GM19023 (cell line): ENCODE data around the gene IMPA2.
"Not testable (repeated sequence)": the region's sequence is repeated elsewhere in the genome, so short reads cannot be mapped to it uniquely, and the experiment has no call there.

Source experiments
- ATAC-seq: cut with Tn5 transposase; IDR thresholded peaks from one replicate; pipeline ENCODE4 v1.9.1; 2021; ENCODE audit warnings: mild to moderate bottlenecking, moderate library complexity; ENCODE audit not compliant: unreplicated experiment

Gene IMPA2

DNA sequence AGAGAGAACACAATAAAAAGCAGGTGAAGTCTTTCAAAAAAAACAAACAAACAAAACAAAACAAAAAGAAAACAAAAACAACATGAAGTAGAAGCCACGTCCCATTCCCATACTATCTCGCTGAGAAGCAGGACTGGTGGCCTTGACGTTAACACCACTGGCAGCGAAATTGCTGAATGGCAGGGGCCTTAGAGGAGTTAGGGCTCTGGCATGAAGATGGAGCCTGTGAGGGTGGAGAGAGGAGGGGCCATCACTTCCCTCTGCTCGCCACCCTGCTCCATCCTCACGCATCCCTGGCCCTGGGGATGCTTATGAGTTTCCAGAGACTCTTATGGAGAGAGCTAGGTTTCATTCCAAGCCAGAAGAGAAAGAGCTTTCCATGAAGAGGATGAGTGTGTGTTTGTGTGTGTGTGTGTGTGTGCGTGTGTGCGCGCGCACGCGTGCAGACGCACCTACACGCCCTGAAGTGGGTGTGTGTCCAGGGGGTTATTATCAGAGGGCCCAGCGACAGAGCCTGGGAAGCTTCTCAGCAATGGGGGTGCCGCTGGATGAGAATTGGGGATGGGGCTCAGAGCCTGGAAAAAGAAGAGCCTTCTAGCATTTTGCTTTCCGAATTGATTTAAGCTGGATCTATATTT is 20.4 kb upstream of the IMPA2 start:
- ATAC-seq: no peak

DNA sequence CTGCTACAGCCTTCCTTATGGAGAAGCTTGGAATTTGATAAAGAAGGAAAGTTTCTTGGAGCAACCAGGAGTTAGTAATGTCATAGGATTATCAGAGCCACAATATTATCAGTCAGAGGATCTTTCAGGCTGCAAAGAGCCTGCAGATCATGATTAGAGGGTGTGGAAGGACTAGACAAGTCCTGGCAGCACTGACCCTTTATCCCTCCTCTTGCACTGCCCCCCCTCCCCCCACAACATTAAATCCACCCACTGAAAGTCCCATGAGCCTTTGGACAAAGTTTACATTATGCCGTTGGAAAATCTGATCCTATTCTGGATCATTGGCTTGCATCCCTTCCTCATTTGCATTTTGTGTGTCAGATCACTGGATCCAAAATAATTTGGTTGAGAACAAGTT is 18.7 kb upstream of the IMPA2 start:
- no peak for ATAC-seq

DNA sequence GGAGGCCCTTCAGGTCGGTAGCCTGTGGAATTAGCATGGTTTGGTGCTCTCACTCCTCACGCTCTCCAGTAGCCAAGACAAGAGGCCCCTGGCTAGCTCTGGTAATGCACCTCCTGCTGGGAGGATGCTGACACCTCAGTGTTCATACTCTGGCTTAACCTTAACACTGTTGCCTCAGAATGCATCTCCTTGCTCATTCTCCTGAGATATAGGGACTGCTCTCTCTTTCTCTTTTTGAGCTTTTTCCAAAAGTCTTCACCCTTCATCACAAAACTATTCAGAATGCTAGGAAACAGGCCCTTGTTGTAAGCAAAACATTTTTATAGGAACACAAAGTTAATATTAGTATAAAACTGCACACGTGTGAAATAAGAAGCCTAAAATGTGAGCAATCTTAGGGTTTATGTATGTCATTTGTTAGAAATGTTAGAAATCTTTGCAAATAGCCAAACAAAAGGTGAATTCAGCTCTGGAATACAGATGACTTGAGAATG is 17.3 kb upstream of the IMPA2 start:
- no peak for ATAC-seq

DNA sequence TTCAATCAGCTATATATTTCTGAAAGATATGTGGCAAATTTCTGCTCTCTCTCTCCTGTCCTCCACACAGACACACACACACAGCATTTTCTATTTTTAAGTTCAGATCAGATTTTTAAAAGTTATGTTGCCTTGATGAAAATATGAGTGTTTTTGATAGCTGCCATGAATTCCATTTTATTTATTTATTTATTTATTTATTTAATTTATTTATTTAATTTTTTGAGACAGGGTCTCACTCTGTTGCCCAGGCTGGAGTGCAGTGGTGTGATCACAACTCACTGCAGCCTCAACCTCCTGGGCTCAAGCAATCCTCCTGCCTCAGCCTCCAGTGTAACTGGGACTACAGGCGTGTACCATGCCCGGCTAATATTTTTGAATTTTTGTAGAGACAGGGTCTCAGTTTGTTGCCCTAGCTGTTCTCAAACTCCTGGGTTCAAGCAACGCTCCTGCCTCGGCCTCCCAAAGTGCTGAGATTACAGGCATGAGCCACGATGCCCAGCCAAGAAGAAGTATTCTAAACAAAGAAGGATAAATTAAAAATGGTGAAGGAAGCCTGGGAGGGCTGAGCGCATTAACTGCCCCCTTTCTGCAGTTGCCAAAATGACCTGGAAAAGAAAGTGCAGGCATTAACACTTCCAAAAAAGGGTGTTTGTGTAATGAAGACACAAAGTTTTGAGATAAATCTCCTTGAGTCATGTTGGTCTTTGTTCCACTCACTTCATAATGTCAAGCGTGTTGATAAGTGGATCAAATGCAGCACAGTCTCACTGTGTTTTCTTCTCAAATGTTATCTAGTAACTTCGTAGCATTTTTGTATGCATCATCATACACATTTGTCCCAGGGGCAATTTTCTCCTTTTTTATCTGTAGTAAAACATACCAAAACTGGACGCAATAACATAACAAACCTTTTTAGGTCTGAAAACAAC is 11.1 kb upstream of the IMPA2 start:
- no peak for ATAC-seq

DNA sequence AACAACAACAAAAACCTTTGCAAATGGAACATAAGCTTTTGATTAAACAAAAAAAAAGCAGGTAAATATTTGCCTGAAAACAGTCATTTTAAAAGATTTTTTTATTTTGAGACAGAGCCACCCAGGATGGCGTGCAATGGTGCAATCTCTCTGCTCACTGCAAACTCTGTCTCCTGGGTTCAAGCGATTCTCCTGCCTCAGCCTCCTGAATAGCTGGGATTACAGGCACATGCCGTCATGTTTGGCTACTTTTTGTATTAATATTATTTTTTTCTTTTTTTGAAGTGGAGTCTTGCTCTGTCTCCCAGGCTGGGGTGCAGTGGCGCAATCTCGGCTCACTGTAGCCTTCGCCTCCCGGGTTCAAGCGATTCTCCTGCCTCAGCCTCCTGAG is 10.5 kb upstream of the IMPA2 start:
- not testable (repeated sequence) for ATAC-seq

DNA sequence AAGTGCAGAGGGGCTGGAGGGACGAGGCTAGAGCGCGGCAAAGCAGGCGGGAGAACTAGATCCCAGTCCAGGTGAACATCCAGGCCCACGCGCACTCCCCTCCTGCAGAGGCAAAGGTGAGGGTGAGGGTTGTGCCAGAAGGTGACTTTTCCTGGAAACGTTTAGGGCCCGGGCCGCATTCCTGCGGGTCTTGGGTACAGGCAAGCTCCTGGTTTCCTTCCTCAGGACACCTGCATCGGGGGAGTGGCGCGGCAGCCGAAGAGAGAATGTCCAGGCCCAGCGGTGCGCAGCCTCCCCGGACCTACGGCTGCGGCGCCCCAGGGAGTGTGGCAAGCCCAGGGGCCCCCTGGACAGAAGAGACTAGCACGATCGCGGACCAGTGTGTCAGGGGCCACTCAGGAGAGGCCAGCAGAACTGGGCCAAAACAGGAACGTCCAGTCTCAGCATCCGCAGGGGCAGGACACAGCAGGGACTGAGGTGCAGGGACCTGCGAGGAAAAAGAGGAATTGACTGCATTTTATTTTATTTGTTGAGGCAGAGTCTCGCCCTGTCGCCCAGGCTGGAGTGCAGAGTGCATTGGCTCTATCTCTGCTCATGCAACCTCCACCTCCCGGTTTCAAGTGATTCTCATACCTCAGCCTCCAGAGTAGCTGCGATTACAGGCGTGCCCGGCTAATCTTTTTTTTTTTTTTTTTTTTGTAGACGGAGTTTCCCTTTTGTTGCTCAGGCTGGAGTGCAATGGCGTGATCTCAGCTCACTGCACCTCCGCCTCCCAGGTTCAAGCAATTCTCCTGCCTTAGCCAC is 8.7 kb upstream of the IMPA2 start:
- ATAC-seq: no peak

DNA sequence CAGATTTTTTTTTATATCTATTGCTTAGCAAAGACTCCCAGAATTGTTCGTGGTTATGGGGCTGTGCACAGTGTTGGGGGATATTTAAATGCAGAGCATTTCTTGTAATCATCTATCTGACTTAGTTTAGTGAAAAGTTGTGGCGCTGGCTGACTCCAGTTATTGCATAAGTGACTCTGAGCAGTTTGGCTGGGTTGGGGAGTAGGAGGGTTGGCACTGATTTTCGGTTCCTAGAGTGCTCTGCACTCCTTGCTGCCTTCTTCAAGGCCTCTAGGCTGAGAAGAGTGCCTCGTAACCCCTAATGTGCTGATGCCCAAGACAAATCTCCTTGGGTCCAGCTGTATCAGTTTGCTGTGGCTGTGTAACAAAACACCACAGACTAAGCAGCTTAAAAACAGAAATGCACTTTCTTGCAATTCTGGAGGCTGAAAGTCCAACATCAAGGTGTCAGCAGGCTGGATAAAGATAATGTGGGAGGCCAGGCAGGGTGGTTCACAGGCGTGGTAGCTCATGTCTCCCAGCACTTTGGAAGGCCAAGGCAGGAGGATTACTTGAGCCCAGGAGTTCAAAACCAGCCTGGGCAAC is 6.5 kb upstream of the IMPA2 start:
- no peak for ATAC-seq

DNA sequence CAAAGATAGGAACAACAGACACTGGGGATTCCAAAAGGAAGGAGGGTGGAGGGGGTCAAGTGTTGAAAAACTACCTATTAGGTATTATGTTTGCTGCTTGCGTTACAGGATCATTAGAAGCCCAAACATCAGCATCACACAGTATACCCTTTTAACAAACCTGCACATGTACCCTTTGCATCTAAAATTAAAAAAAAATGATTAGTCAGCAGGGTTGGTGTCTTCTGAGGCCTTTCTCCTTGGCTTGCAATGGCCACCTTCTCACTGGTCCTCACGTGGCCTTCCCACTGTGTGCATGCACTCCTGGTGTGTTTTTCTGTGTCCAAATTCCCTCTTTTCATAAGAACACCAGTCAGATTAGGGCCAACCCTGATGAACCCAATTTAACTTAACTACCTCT is 5.6 kb upstream of the IMPA2 start:
- ATAC-seq: no peak

DNA sequence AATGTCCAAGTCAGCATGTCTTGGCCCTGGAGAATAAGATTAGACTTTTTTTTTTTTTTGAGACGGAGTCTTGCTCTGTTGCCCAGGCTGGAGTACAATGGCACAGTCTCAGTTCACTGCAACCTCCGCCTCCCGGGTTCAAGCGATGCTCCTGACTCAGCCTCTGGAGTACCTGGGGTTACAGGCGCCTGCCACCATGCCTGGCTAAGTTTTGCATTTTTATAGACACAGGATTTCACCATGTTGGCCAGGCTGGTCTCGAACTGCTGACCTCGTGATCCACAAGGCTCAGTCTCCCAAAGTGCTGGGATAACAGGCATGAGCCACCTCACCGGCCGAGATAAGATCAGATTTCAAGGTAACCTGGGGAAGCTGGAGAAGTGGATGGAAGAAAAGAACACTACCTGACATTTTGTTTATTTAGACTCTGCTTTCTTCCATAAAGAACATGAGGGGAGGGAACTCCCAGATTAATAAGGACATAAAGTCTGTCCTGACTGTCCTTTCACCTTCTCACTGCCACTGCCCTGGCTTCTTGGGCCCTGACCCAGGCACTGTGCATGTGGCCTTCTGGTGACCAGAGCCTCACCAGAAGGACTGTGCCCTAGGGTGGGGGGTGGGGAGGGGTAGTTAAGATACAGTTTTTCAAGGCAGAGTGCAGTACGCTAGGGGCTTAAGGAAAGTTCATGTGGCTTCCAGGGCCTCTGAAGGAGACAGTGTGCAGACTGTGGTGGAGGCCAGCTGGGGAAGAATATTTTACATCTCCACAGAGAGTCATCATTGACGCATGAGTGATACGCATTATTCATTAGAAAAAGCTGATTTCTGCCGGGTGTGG is 4.8 kb upstream of the IMPA2 start:
- no peak for ATAC-seq

DNA sequence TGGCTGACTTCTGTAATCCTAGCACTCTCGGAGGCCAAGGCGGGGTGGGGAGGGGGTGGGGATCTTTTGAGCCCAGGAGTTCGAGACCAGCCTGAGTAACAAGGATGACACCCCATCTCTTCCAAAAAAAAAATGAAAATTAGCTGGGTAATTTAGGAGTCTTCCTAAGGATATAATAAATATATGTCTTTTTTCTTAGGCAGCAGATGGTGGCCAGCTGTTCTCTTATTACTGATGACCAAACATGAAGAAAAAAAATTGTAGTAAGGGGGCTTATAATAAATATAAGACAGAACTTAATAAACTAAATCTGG is 4.2 kb upstream of the IMPA2 start:
- no peak for ATAC-seq

DNA sequence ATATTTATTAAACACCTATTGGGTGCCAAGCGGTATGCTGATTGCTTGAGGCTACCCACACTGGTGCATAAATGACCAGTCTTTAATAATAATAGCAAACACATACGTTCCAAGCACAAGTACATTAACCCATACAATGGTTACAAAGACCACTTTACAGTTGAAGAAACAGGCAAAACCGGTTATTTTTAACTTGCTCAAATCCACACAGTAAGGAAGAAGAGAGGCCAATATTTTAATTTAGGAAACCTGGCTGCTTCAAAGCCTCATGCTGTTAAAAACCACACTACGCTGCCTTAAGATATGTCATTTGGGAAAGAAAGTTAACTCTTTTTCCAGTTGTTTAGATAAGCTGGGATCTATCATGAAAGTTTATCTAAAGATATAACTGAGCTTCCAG is 2.4 kb upstream of the IMPA2 start:
- no peak for ATAC-seq

DNA sequence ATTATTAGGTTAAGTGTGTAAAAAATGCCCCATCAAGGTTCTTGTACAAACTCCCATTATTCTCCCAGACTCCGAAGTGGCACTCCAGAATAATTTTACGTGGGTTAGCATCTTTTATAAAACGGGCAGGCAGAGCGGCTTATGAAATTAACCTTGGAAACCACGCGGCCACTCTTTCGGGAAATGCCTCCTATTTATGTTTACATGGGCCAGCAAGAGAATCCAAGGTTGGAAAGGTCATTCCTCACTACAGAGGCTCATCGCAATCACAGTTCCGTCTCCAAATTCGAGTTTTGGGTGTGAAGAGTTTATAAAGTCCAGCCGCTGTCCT is 1.2 kb upstream of the IMPA2 start:
- no peak for ATAC-seq

DNA sequence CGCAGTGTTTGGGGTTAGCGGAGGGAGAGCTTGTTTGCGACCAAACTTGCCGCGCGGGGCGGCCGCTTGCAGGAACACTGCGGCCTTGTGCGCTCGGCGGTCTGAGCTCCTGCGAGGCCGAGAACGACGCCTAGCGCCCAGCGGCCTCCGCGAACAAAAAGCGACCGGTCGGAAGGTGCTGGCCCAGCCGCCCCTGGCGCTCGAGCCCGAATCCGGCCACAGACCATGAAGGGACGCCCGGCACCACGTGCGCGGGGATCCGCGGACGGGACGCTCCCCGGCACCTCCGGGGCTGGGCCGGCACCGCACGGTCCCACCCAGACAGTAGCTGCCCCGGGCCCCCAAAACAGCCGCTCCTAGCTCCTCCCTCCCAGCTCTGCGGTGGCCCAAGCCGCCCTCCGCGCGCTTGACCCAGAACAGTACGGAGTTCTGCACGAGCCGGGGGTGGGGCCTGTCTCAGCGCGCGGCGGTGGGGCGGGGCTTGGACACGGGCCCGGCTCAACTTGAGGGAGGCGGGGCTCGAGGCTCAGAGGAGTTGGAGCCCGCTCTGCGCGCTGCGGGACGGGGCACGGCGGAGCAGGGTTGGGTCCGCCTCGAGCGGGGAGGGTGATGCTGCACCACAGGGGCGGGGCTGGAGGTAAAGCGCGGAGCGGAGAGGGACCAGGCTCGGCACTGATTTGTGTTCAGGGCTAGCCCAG is 664 bp upstream of the IMPA2 start:
- ATAC-seq: peak; percentile 89

DNA sequence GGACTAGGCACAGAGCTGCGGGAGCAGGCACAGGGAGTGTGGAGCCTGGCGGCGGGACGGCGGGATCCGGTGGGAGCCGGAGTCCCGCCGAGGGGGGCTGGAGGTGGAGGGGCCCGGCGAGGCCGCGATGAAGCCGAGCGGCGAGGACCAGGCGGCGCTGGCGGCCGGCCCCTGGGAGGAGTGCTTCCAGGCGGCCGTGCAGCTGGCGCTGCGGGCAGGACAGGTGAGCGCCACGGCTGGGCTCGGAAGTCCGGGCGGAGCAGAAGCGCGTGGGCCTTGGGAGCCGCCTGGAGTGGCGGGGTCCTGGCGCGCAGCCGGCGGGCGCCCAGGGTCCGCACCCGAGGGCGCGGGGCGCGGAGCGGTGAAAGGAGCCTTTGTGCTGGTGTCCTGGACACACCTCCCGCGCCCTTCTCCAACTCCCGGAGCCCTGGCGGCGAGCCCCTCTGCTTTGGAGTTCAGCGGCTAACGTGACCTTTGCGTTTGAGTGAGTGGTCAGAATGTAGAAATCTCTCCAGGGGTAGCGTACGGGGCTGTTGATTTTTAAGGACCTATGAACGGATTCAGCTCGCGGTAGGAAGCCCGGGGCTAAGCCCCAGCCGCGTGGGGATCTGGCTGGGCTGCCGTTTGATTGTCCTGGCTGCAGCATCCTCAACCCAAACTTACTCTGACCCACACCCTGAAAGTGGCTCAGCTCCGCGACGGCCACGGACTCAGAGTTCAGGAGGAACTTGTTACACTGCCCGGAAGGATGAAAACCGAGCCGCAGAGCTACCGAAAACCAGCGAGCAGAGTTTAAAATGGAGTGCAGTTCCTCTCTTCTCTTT is 448 bp downstream of the IMPA2 start:
- peak; percentile 26 for ATAC-seq

DNA sequence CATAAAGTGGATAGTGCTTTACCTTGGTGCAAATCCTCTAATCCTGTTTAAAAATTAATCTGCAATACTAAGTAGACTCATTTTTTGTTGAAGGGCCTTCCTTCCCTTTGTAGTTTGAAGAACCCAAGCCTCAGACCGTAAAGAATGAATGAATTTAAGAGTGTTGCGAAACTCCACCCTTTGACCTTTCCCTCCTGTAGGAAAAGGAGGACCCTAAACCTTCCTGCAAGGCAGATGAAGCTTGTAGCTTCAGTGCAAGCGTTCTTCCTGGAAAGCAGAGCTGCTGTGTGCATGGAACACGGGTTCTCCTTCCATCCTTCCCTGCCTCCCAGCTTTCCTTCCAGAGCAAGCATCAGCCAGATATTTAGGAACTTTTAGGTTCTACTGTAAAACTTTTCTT is 1.7 kb downstream of the IMPA2 start:
- ATAC-seq: no peak

DNA sequence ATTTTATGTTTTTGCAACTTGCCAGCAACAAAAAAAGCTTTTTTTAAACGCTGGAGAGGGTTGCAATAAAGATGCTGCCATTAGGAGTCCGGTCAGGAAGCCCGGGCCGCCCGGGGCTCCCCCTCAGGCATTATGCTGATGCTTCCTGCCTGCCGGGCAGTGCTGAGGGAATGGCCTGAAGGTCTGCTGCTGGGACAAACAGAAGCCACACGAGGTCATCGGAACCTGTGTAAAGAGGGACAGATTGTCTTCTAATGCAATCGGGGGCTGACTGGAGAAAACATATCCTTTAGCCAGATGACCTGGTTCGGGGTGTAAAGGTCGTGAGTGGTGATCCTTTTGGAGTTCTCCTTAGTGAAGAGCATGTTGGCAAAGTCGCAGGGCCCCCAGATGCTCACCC is 2.3 kb downstream of the IMPA2 start:
- no peak for ATAC-seq

DNA sequence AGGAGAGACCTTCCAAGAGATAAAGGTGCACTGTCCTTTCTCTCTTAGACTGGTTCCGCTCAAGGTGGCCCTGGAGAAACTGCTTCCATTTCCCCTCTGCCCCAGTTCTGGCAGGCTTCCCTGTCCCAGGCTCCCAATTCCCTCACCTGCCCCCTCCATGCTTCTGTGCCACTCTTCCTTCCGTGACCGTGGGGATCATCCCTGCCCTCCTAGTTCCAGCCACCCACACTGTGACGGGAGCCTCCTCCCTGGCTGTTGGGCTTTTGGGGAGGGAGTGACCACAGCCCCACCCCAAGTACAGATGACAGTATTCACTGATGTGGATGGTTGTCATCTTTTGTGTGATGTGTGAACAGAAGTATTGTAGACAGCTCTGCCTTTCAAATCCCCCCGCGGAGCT is 2.8 kb downstream of the IMPA2 start:
- no peak for ATAC-seq

DNA sequence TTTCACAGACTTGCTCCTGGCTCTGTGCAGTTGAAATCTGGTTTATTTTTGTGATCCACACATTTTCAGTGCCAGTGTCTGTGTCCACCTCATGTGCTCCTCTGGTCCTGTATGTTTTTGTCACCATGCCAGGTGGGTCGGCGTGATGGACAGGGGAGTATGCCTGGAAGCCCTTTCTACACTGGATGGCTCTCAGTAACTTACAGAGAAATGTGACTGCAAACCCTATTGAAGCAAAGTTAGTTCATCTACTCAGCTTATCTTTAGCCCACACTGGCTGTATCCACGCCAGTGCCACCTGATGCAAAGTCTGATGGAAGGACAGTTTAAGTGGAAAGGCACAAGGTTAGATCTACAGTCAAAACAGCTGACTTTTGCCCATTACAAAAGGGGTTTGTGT is 4.3 kb downstream of the IMPA2 start:
- no peak for ATAC-seq

DNA sequence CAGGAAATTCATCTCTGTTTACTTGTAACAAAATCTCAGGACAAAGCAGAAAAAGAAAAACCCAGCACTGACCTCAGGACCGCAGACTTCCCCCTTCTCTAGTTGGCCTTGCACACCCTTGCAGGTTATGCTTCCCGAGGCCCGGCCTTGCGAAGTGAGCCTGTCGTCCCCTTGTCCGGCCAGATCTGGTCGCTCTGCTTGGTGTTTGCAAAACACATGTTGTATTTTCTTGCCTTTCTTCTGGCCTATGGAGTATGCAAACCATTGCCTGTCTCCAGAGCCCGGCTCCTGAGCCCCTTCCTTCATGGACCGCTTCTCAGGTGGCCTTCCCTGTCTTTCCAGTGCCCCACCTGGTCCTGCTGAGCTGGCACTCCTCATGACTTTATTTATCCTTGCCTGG is 4.8 kb downstream of the IMPA2 start:
- ATAC-seq: no peak
